ENCODE results near the gene CRYBA2. TPM values are rescaled to one million over a fixed set of nuclear protein-coding genes. Genes with fewer than 3 reads are reported as not detected.

Gene CRYBA2
- polyA plus RNA-seq, 1 donor from 2014 or later: not detected

DNA sequence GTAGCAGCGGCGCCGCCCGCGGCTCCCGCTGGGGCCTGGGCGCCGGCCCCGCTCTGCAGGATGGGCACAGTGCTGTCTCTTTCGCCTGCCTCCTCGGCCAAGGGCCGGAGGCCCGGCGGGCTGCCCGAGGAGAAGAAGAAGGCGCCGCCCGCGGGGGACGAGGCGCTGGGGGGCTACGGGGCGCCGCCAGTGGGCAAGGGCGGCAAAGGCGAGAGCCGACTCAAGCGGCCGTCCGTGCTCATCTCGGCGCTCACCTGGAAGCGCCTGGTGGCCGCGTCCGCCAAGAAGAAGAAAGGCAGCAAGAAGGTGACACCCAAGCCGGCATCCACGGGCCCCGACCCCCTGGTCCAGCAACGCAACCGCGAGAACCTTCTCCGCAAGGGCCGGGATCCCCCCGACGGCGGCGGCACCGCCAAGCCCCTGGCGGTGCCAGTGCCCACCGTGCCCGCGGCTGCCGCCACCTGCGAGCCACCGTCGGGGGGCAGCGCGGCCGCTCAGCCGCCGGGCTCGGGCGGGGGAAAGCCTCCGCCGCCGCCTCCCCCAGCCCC, 33.4 kb downstream of the CRYBA2 start:
- Histone ChIP-seq H3K9me3 (ENCODE audit: low read length) (no peaks in the 10 kb centered on the region), H3K27me3 (ENCODE audit: insufficient read depth, low read depth, low read length) (peaks cover 22% of the 10 kb centered on the region), H3K4me3 (ENCODE audit: low read length) (peak overlapping the region; percentile 71), H3K9ac (ENCODE audit: low read length) (peak overlapping the region; percentile 79), H3K27ac (ENCODE audit: low read length) (peak overlapping the region; percentile 45), H3F3A (ENCODE audit: insufficient read depth, low read length, poor library complexity, severe bottlenecking) (no peaks in the 10 kb centered on the region), H3K9me2 (ENCODE audit: insufficient read depth, low read length) (no peaks in the 10 kb centered on the region), H3K4me2 (ENCODE audit: low read length) (no peak overlapping the region), H3K79me2 (replicated peaks; ENCODE audit: insufficient read depth, low read length) (no peaks in the 10 kb centered on the region), H4K20me1 (ENCODE audit: insufficient read depth) (no peaks in the 10 kb centered on the region), H3K36me3 (ENCODE audit: insufficient read depth, low read length) (no peaks in the 10 kb centered on the region), H2AFZ (ENCODE audit: low read depth, low read length) (peak overlapping the region; percentile 33)
- TF ChIP-seq, protein P1, sequence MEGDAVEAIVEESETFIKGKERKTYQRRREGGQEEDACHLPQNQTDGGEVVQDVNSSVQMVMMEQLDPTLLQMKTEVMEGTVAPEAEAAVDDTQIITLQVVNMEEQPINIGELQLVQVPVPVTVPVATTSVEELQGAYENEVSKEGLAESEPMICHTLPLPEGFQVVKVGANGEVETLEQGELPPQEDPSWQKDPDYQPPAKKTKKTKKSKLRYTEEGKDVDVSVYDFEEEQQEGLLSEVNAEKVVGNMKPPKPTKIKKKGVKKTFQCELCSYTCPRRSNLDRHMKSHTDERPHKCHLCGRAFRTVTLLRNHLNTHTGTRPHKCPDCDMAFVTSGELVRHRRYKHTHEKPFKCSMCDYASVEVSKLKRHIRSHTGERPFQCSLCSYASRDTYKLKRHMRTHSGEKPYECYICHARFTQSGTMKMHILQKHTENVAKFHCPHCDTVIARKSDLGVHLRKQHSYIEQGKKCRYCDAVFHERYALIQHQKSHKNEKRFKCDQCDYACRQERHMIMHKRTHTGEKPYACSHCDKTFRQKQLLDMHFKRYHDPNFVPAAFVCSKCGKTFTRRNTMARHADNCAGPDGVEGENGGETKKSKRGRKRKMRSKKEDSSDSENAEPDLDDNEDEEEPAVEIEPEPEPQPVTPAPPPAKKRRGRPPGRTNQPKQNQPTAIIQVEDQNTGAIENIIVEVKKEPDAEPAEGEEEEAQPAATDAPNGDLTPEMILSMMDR (IDR thresholded peaks at IDR 0.05; ENCODE audit: poor library complexity, severe bottlenecking): peak; percentile 31
- no peak for TF ChIP-seq RAD21 (conservative IDR thresholded peaks at IDR 0.05)
- TF ChIP-seq EZH2 (IDR thresholded peaks at IDR 0.05; ENCODE audit: borderline replicate concordance, insufficient read depth, low read length, poor library complexity, severe bottlenecking): no peak

DNA sequence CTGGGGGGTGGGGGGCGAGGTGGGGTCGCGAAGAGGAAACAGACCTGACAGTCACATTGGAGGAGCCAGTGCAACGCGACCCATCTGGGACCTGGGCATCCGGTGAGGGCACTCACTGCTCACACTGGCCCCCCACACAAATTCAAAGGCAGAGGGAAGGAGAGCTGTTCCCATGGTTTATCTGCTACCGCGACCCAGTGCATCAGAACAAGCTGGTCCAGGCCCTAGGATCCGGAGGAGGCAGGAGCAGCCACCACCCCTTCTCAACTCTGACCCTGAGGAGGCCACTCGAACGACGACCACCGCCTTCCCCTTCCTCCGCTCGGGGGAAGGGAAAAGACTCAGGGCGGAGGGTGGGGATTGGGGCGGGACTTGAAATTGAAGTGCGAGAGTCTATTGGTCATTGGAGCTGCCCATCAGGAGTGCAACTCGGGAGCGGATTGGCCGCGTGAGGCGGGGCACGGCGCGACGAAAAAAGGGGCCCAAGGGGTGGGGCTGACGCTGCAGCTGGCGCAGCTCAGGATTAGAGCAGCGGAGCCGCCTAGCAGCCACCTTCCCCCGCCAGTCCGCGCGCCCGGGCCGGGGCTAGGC, 34.0 kb downstream of the CRYBA2 start, which contains the start of gene CDK5R2:
TSS of gene CDK5R2 (plus strand) at position 526 of the 591 bp plus-strand sequence. CDS start 155 bp downstream, outside the sequence.
- Histone ChIP-seq H4K20me1 (ENCODE audit: insufficient read depth) (no peaks in the 10 kb centered on the region), H3K27ac (ENCODE audit: low read length) (peak within 1 kb of the TSS; percentile 45), H3K4me3 (ENCODE audit: low read length) (peak within 1 kb of the TSS; percentile 71), H3K9me2 (ENCODE audit: insufficient read depth, low read length) (no peaks in the 10 kb centered on the region), H3K9ac (ENCODE audit: low read length) (peak within 1 kb of the TSS; percentile 79), H3K27me3 (ENCODE audit: insufficient read depth, low read depth, low read length) (peaks cover 22% of the 10 kb centered on the region), H3K4me2 (ENCODE audit: low read length) (peak within 1 kb of the TSS; percentile 94), H3K79me2 (replicated peaks; ENCODE audit: insufficient read depth, low read length) (no peaks in the 10 kb centered on the region), H3F3A (ENCODE audit: insufficient read depth, low read length, poor library complexity, severe bottlenecking) (no peaks in the 10 kb centered on the region), H3K9me3 (ENCODE audit: low read length) (no peaks in the 10 kb centered on the region), H3K36me3 (ENCODE audit: insufficient read depth, low read length) (no peaks in the 10 kb centered on the region), H2AFZ (ENCODE audit: low read depth, low read length) (peak within 1 kb of the TSS; percentile 70)
- TF ChIP-seq MXI1 (conservative IDR thresholded peaks at IDR 0.05; ENCODE audit: poor library complexity, severe bottlenecking): peak; percentile 43
- no peak for TF ChIP-seq EP300 (conservative IDR thresholded peaks at IDR 0.05; ENCODE audit: poor library complexity, severe bottlenecking)
- TF ChIP-seq POLR2AphosphoS5 (IDR thresholded peaks at IDR 0.05): peak; percentile 84
- TF ChIP-seq TAF1 (IDR thresholded peaks at IDR 0.05; ENCODE audit: low read depth): peak; percentile 63
- TF ChIP-seq REST (IDR thresholded peaks at IDR 0.05; ENCODE audit: borderline replicate concordance): peak; percentile 87
- no peak for TF ChIP-seq SMC3 (conservative IDR thresholded peaks at IDR 0.05; ENCODE audit: poor library complexity)

All from neural cell (in vitro differentiated cells).